T-cell (primary cell): ENCODE results near the gene CAPN13. TPM values are rescaled to one million over a fixed set of nuclear protein-coding genes. Genes with fewer than 3 reads are reported as not detected.

Experiments used
- ATAC-seq, 4 experiments: fragments of 200-7000 bp in 3 of 4; fragments of 150-1000 bp in 1 of 4; cut with Tn5 transposase; replicated peaks in 1 of 4; 1 replicate in 3 of 4; 2 replicates in 1 of 4; pipeline ENCODE4 v1.10.0; 2021; ENCODE audit warnings: moderate library complexity in 3 of 4, mild to moderate bottlenecking in 2 of 4, moderate number of reproducible peaks in 1 of 4
- CTCF ChIA-PET, 2 donors: fragments of 300-600 bp; sonication (Branson Sonifier 250); formaldehyde crosslinking; loops; one replicate each; lab custom pipeline; 2022; ENCODE audit warnings: antibody characterized with exemption in 2 of 2; lab: Charles Lee
- POLR2A ChIA-PET, 2 donors: fragments of 300-600 bp; sonication (Branson Sonifier 250); formaldehyde crosslinking; loops; one replicate each; lab custom pipeline; 2022; ENCODE audit warnings: antibody characterized with exemption in 2 of 2; lab: Charles Lee
- DNase-seq, 35 experiments: peaks; one replicate each; pipeline versions ENCODE4 v3.0.0 to v3.0.0-alpha.2; 2013 to 2023
- H3K27ac ChIP-seq: one replicate; pipeline ENCODE4 v1.5.1; 2013; ENCODE audit warnings: low read length
- H3K27me3 ChIP-seq, 2 experiments: replicated peaks in 1 of 2; 1 replicate in 1 of 2; 2 replicates in 1 of 2; pipeline versions ENCODE4 v1.6.1 to v1.7.0; 2013; ENCODE audit warnings: low read length in 1 of 2, mixed read lengths in 1 of 2; ENCODE audit not compliant: control insufficient read depth in 2 of 2, insufficient read depth in 2 of 2; ENCODE audit errors: extremely low read depth in 1 of 2
- H3K36me3 ChIP-seq, 2 donors: 1 replicate in 1 of 2; 2 replicates in 1 of 2; pipeline versions ENCODE4 v1.6.1 to v1.7.0; 2013; ENCODE audit warnings: low read length in 1 of 2; ENCODE audit not compliant: control insufficient read depth in 2 of 2, insufficient read depth in 1 of 2; ENCODE audit errors: extremely low read depth in 1 of 2
- H3K4me1 ChIP-seq, 2 experiments: 1 replicate in 1 of 2; 2 replicates in 1 of 2; pipeline versions ENCODE4 v1.6.1 to v1.7.0; 2013; ENCODE audit warnings: low read length in 2 of 2, mixed read lengths in 1 of 2; ENCODE audit not compliant: insufficient read depth in 2 of 2, control insufficient read depth in 1 of 2; ENCODE audit errors: extremely low read depth in 1 of 2
- H3K4me3 ChIP-seq, 2 donors: 1 replicate in 1 of 2; 2 replicates in 1 of 2; pipeline versions ENCODE4 v1.5.1 to v1.7.0; 2013; ENCODE audit warnings: mild to moderate bottlenecking in 2 of 2, low read length in 1 of 2, moderate library complexity in 1 of 2; ENCODE audit not compliant: control insufficient read depth in 1 of 2; ENCODE audit errors: extremely low read depth in 1 of 2
- H3K9me3 ChIP-seq: 2 replicates; pipeline ENCODE4 v1.7.0; 2013
- H3K27ac Mint-ChIP-seq, 2 donors: one replicate each; pipeline ENCODE4 v1.8.0; 2020 to 2021; ENCODE audit warnings: mild to moderate bottlenecking in 2 of 2, mixed read lengths in 2 of 2
- H3K27me3 Mint-ChIP-seq, 2 donors: one replicate each; pipeline ENCODE4 v1.8.0; 2021 to 2022; ENCODE audit warnings: mixed read lengths in 2 of 2
- H3K36me3 Mint-ChIP-seq: one replicate; pipeline ENCODE4 v1.8.0; 2021; ENCODE audit warnings: mixed read lengths
- H3K4me1 Mint-ChIP-seq, 3 donors: one replicate each; pipeline ENCODE4 v1.8.0; 2020 to 2022; ENCODE audit warnings: mixed read lengths in 3 of 3, mild to moderate bottlenecking in 1 of 3
- H3K4me3 Mint-ChIP-seq, 3 donors: one replicate each; pipeline ENCODE4 v1.8.0; 2020 to 2022; ENCODE audit warnings: mild to moderate bottlenecking in 3 of 3, mixed read lengths in 3 of 3, moderate library complexity in 3 of 3
- H3K9me3 Mint-ChIP-seq, 3 donors: one replicate each; pipeline ENCODE4 v1.8.0; 2020 to 2022; ENCODE audit warnings: mixed read lengths in 3 of 3
- WGBS: methylation state at CpG from one replicate; pipeline ENCODE4 v1.1.5; 2013; ENCODE audit warnings: missing lambda C conversion rate; ENCODE audit not compliant: insufficient coverage; 5-methylcytosine and 5-hydroxymethylcytosine counted together
- total RNA-seq, 35 experiments: library from RNA in 6 of 35; stranded (reverse) in 6 of 35; fragments of 120-200 nt in 1 of 35; gene quantifications; one replicate each; pipeline versions ENCODE4 v1.2.1 to v1.2.4 and lab custom pipeline; 2013 to 2026

CAPN13 gene
- total RNA-seq, 5 donors from 2014 or later (not counting 1 experiment from before 2014, with no cell fraction given), result 0.16 TPM; not detected in 4

GRCh38 chr2:30683236-30683956, 123.8 kb downstream of the CAPN13 start:
- no peaks in the 10 kb centered on the region for H3K27me3 Mint-ChIP-seq
- no peak overlapping the region for H3K4me3 Mint-ChIP-seq
- H3K4me3 ChIP-seq, result no peak overlapping the region
- no peak overlapping the region for H3K27ac Mint-ChIP-seq
- H3K36me3 Mint-ChIP-seq, result no peaks in the 10 kb centered on the region
- H3K36me3 ChIP-seq, result no peaks in the 10 kb centered on the region
- no peak for DNase-seq
- no peak overlapping the region for H3K27ac ChIP-seq
- no CpG with 5 or more reads among the region's 8 CpGs for WGBS
- no peaks in the 10 kb centered on the region for H3K27me3 ChIP-seq
- no peaks in the 10 kb centered on the region for H3K4me1 ChIP-seq
- CTCF ChIA-PET, result interaction anchor here in 1 of 2 donors (0.6 kb wide), 1 partner anchor 129 kb away, joined by 3 read pairs; no protein-coding TSS in a partner anchor
- peaks cover 0 to 2% (median 0%) of the 10 kb centered on the region in 3 donors for H3K4me1 Mint-ChIP-seq
- no peak for ATAC-seq
- H3K9me3 ChIP-seq, result no peaks in the 10 kb centered on the region
- no peaks in the 10 kb centered on the region for H3K9me3 Mint-ChIP-seq
- POLR2A ChIA-PET, result no interaction called here

- no peaks in the 10 kb centered on the region for H3K27me3 Mint-ChIP-seq
- DNase-seq, result no peak
- whole genome bisulfite sequencing, result 79% methylated on average over 2 of the region's 4 CpGs
Observed at GRCh38 chr2:30681022-30681421, 126.2 kb downstream of the CAPN13 start.

GRCh38 chr2:30680121-30680520, 127.1 kb downstream of the CAPN13 start:
- Mint-ChIP-seq H3K4me3 (no peak overlapping the region), H3K27me3 (no peaks in the 10 kb centered on the region), H3K9me3 (no peaks in the 10 kb centered on the region), H3K4me1 (peaks cover 0 to 2% (median 0%) of the 10 kb centered on the region in 3 donors), H3K27ac (no peak overlapping the region), H3K36me3 (no peaks in the 10 kb centered on the region)
- DNase-seq, result no peak
- H3K27ac ChIP-seq, result no peak overlapping the region
- H3K9me3 ChIP-seq, result no peaks in the 10 kb centered on the region
- WGBS, result 96% methylated on average over 3 of the region's 3 CpGs
- no peaks in the 10 kb centered on the region for H3K27me3 ChIP-seq
- H3K4me3 ChIP-seq, result no peak overlapping the region
- ChIA-PET POLR2A (no interaction called here), CTCF (no interaction called here)
- H3K4me1 ChIP-seq, result no peaks in the 10 kb centered on the region
- ATAC-seq, result no peak
- H3K36me3 ChIP-seq, result no peaks in the 10 kb centered on the region

More at GRCh38 chr2:30681022-30681421, 126.2 kb downstream of the CAPN13 start:
- no peak for ATAC-seq
- ChIA-PET POLR2A (no interaction called here), CTCF (interaction anchor here in 1 of 2 donors (0.6 kb wide), 1 partner anchor 513 kb away, joined by 3 read pairs; no protein-coding TSS in a partner anchor)
- Mint-ChIP-seq H3K4me3 (no peak overlapping the region), H3K9me3 (no peaks in the 10 kb centered on the region), H3K36me3 (no peaks in the 10 kb centered on the region), H3K4me1 (peaks cover 0 to 2% (median 0%) of the 10 kb centered on the region in 3 donors), H3K27ac (no peak overlapping the region)
- Histone ChIP-seq H3K27me3 (no peaks in the 10 kb centered on the region), H3K4me1 (no peaks in the 10 kb centered on the region), H3K9me3 (no peaks in the 10 kb centered on the region), H3K4me3 (no peak overlapping the region), H3K36me3 (no peaks in the 10 kb centered on the region), H3K27ac (no peak overlapping the region)

GRCh38 chr2:30679426-30680088, 127.7 kb downstream of the CAPN13 start:
- Histone ChIP-seq H3K4me3 (no peak overlapping the region), H3K27me3 (no peaks in the 10 kb centered on the region), H3K36me3 (no peaks in the 10 kb centered on the region), H3K4me1 (no peaks in the 10 kb centered on the region), H3K27ac (no peak overlapping the region), H3K9me3 (no peaks in the 10 kb centered on the region)
- CTCF ChIA-PET, result no interaction called here
- POLR2A ChIA-PET, result no interaction called here
- 90% methylated on average over 10 of the region's 12 CpGs for WGBS
- Mint-ChIP-seq H3K27ac (no peak overlapping the region), H3K9me3 (no peaks in the 10 kb centered on the region), H3K36me3 (no peaks in the 10 kb centered on the region), H3K4me1 (peaks cover 0 to 2% (median 0%) of the 10 kb centered on the region in 3 donors), H3K4me3 (no peak overlapping the region), H3K27me3 (peaks cover 0 to 2% of the 10 kb centered on the region in 2 donors)
- ATAC-seq (no peak), DNase-seq (no peak)

- Histone ChIP-seq H3K4me1 (no peaks in the 10 kb centered on the region), H3K27me3 (no peaks in the 10 kb centered on the region), H3K27ac (no peak overlapping the region), H3K36me3 (no peaks in the 10 kb centered on the region), H3K9me3 (no peaks in the 10 kb centered on the region), H3K4me3 (no peak overlapping the region)
- no peak overlapping the region for H3K27ac Mint-ChIP-seq
- peaks cover 0 to 2% (median 0%) of the 10 kb centered on the region in 3 donors for H3K4me1 Mint-ChIP-seq
- H3K9me3 Mint-ChIP-seq, result no peaks in the 10 kb centered on the region
- ChIA-PET CTCF (no interaction called here), POLR2A (no interaction called here)
- no peaks in the 10 kb centered on the region for H3K36me3 Mint-ChIP-seq
- DNase-seq (no peak), ATAC-seq (no peak)
- WGBS, result 89% methylated on average over 6 of the region's 11 CpGs
- H3K27me3 Mint-ChIP-seq, result peaks cover 4% of the 10 kb centered on the region in 2 donors
- H3K4me3 Mint-ChIP-seq, result no peak overlapping the region
Observed at GRCh38 chr2:30678410-30679137, 128.7 kb downstream of the CAPN13 start.

GRCh38 chr2:30677861-30678385, 129.3 kb downstream of the CAPN13 start:
- no peaks in the 10 kb centered on the region for H3K9me3 ChIP-seq
- H3K9me3 Mint-ChIP-seq, result no peaks in the 10 kb centered on the region
- ChIA-PET CTCF (no interaction called here), POLR2A (no interaction called here)
- H3K27ac ChIP-seq, result no peak overlapping the region
- no peaks in the 10 kb centered on the region for H3K36me3 Mint-ChIP-seq
- no peaks in the 10 kb centered on the region for H3K4me1 ChIP-seq
- H3K27ac Mint-ChIP-seq, result no peak overlapping the region
- no peaks in the 10 kb centered on the region for H3K4me1 Mint-ChIP-seq
- no peaks in the 10 kb centered on the region for H3K36me3 ChIP-seq
- H3K4me3 Mint-ChIP-seq, result no peak overlapping the region
- WGBS, result 67% methylated on average over 2 of the region's 5 CpGs
- H3K27me3 Mint-ChIP-seq, result peaks cover 6 to 7% of the 10 kb centered on the region in 2 donors
- ATAC-seq (no peak), DNase-seq (no peak)
- peaks cover 0 to 2% of the 10 kb centered on the region in 2 experiments for H3K27me3 ChIP-seq
- no peak overlapping the region for H3K4me3 ChIP-seq
